ENCODE measurements around the gene POU6F2. TPM values are rescaled to one million over a fixed set of nuclear protein-coding genes. Genes with fewer than 3 reads are reported as not detected.
A peak's percentile ranks its signal among the peaks of the same experiment; 100 is the strongest.

POU6F2 gene
- total RNA-seq, 1 donor from 2014 or later: not detected

GRCh38 chr7:39069031-39069430 is 91.3 kb downstream of the POU6F2 start:
- Histone ChIP-seq H3K27ac (no peak overlapping the region), H3K9me3 (no peaks in the 10 kb centered on the region), H3K27me3 (no peaks in the 10 kb centered on the region), H3K4me1 (no peaks in the 10 kb centered on the region), H3K4me3 (no peak overlapping the region), H3K36me3 (no peaks in the 10 kb centered on the region)
- intact Hi-C loops (cut with DNase I): no loop called here
- DNase-seq (ENCODE audit: low spot score in 2 of 2): no peak
- TF ChIP-seq, protein P1, sequence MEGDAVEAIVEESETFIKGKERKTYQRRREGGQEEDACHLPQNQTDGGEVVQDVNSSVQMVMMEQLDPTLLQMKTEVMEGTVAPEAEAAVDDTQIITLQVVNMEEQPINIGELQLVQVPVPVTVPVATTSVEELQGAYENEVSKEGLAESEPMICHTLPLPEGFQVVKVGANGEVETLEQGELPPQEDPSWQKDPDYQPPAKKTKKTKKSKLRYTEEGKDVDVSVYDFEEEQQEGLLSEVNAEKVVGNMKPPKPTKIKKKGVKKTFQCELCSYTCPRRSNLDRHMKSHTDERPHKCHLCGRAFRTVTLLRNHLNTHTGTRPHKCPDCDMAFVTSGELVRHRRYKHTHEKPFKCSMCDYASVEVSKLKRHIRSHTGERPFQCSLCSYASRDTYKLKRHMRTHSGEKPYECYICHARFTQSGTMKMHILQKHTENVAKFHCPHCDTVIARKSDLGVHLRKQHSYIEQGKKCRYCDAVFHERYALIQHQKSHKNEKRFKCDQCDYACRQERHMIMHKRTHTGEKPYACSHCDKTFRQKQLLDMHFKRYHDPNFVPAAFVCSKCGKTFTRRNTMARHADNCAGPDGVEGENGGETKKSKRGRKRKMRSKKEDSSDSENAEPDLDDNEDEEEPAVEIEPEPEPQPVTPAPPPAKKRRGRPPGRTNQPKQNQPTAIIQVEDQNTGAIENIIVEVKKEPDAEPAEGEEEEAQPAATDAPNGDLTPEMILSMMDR (IDR thresholded peaks at IDR 0.05): no peak

GRCh38 chr7:39069896-39070881 is 92.5 kb downstream of the POU6F2 start:
- TF ChIP-seq, protein P1 (IDR thresholded peaks at IDR 0.05): no peak
- no peak overlapping the region for H3K27ac ChIP-seq
- intact Hi-C loops (cut with DNase I): no loop called here
- H3K36me3 ChIP-seq: no peaks in the 10 kb centered on the region
- no peak for DNase-seq (ENCODE audit: low spot score in 2 of 2)
- no peak overlapping the region for H3K4me3 ChIP-seq
- no peaks in the 10 kb centered on the region for H3K4me1 ChIP-seq
- H3K27me3 ChIP-seq: no peaks in the 10 kb centered on the region
- H3K9me3 ChIP-seq: no peaks in the 10 kb centered on the region

- Histone ChIP-seq H3K27me3 (no peaks in the 10 kb centered on the region), H3K4me3 (no peak overlapping the region), H3K4me1 (no peaks in the 10 kb centered on the region), H3K9me3 (no peaks in the 10 kb centered on the region), H3K27ac (no peak overlapping the region), H3K36me3 (no peaks in the 10 kb centered on the region)
- intact Hi-C loops (cut with DNase I): no loop called here
- TF ChIP-seq, protein P1 (IDR thresholded peaks at IDR 0.05): no peak
- DNase-seq (ENCODE audit: low spot score in 2 of 2): no peak
Measured at GRCh38 chr7:39071116-39071515, 93.4 kb downstream of the POU6F2 start.

DNA sequence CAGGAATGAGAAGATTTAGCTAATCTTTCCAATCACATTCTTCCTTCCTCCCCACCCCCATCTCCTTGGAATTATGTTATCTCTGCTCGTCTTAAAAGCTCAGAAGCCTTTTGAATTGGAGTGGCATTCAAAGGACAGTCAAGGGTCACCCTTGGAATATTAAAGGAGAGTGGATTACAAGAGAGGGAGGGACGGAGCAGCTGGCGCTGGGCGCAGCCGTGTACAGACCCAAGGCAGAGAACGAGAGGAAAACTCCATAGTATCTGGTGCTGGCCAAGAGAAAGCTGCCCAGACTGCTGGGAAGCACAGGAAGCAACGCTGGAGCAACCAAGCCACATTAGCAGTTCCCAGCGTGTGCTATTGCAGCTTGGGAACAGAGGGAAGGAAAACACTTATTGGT is 95.7 kb downstream of the POU6F2 start:
- intact Hi-C loops (cut with DNase I): no loop called here
- Histone ChIP-seq H3K27me3 (no peaks in the 10 kb centered on the region), H3K4me3 (no peak overlapping the region), H3K4me1 (no peaks in the 10 kb centered on the region), H3K36me3 (no peaks in the 10 kb centered on the region), H3K9me3 (no peaks in the 10 kb centered on the region), H3K27ac (peak overlapping the region in 1 of 2 donors; percentile 28)
- DNase-seq (ENCODE audit: low spot score in 2 of 2): no peak
- TF ChIP-seq, protein P1 (IDR thresholded peaks at IDR 0.05): no peak

DNA sequence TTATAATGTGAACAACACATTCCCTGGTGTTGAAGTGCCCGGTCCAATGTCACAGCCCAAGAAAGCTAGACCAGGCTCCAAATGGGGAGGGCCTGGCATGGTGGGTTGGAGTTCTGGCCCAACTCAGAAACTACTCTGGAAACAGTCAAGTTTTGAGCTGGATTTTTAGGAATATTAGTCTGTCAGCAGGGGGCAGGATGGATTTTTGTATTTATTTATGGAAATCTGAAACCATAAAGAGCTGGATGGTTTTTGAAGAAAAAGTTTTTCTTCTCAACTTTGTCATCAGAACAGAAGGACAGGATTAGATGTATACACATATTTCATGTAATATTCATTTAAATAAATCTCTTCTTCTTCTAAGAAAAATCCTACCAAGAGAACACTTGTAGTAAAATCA is 97.5 kb downstream of the POU6F2 start:
- TF ChIP-seq, protein P1 (IDR thresholded peaks at IDR 0.05): no peak
- DNase-seq (ENCODE audit: low spot score in 2 of 2): no peak
- H3K4me3 ChIP-seq: no peak overlapping the region
- no peaks in the 10 kb centered on the region for H3K36me3 ChIP-seq
- H3K9me3 ChIP-seq: no peaks in the 10 kb centered on the region
- H3K27ac ChIP-seq: no peak overlapping the region
- intact Hi-C loops (cut with DNase I): no loop called here
- H3K27me3 ChIP-seq: no peaks in the 10 kb centered on the region
- no peaks in the 10 kb centered on the region for H3K4me1 ChIP-seq
